Measurements from ENCODE around the gene PGD. TPM values are rescaled to one million over a fixed set of nuclear protein-coding genes. Genes with fewer than 3 reads are reported as not detected.
A peak's percentile ranks its signal among the peaks of the same experiment; 100 is the strongest.
"Not testable (repeated sequence)": the region's sequence is repeated elsewhere in the genome, so short reads cannot be mapped to it uniquely, and the experiment has no call there.

PGD gene
- total and polyA plus RNA-seq, 2 donors (not counting 1 experiment from before 2014, with no cell fraction given), result 13.7 to 56.7 TPM

GRCh38 chr1:10426535-10426848 lies 27.6 kb downstream of the PGD start:
- H3K4me1 ChIP-seq (ENCODE audit: control insufficient read depth in 2 of 2, insufficient read depth in 2 of 2, low read length in 2 of 2), result peaks cover 11 to 21% of the 10 kb centered on the region in 2 donors
- H3K36me3 ChIP-seq (replicated peaks in 1 of 2; ENCODE audit: control extremely low read depth in 1 of 2, control insufficient read depth in 1 of 2, extremely low read depth in 1 of 2, insufficient read depth in 2 of 2, low read length in 1 of 2); H2AFZ ChIP-seq (ENCODE audit: insufficient read depth, low read depth, low read length, poor library complexity, severe bottlenecking); intact Hi-C loops (cut with micrococcal nuclease); H3K9ac ChIP-seq (ENCODE audit: low read length); H3K27me3 ChIP-seq (replicated peaks in 1 of 4; ENCODE audit: control extremely low read depth in 1 of 4, control insufficient read depth in 3 of 4, insufficient read depth in 4 of 4, low read length in 3 of 4); H3K27ac Mint-ChIP-seq; H3K4me3 Mint-ChIP-seq; ATAC-seq (ENCODE audit: low read depth); DNase-seq; H3K4me3 ChIP-seq (ENCODE audit: control extremely low read depth in 1 of 5, extremely low read depth in 1 of 5, insufficient read depth in 1 of 5, low read depth in 2 of 5, low read length in 4 of 5); H3K27ac ChIP-seq (ENCODE audit: low read length in 2 of 2); POLR2A ChIA-PET; H3K27me3 Mint-ChIP-seq; H3K9me3 ChIP-seq (ENCODE audit: control extremely low read depth in 1 of 3, control insufficient read depth in 2 of 3, insufficient read depth in 1 of 3, low read length in 2 of 3); H3K9me3 Mint-ChIP-seq (ENCODE audit: insufficient read depth); H3K79me2 ChIP-seq (ENCODE audit: control insufficient read depth, insufficient read depth, low read length); H4K20me1 ChIP-seq (ENCODE audit: control insufficient read depth, insufficient read depth, low read length, poor library complexity, severe bottlenecking); H3K4me2 ChIP-seq (replicated peaks; ENCODE audit: low read depth, low read length, poor library complexity, severe bottlenecking): not testable (repeated sequence)
- peaks cover 20% of the 10 kb centered on the region for H3K4me1 Mint-ChIP-seq
- 99% methylated on average over 14 of the region's 21 CpGs for WGBS (ENCODE audit: insufficient coverage)
- CTCF ChIA-PET, result interaction anchor here (0.8 kb wide), 1 partner anchor 212 kb away, joined by 3 read pairs; no protein-coding TSS in a partner anchor

GRCh38 chr1:10428984-10429383 lies 30.1 kb downstream of the PGD start:
- ChIA-PET CTCF (interaction anchor here (1.0 to 3.3 kb wide), 16 partner anchors 8 to 814 kb away, joined by 3 to 51 read pairs (median 6); partner anchors contain the start of genes KIF1B and PGD), POLR2A (interaction anchor here (2.2 kb wide), 1 partner anchor 219 kb away, joined by 7 read pairs; the partner anchor contains the start of gene KIF1B)
- Mint-ChIP-seq H3K9me3 (ENCODE audit: insufficient read depth) (no peaks in the 10 kb centered on the region), H3K27me3 (no peaks in the 10 kb centered on the region), H3K27ac (no peak overlapping the region), H3K4me1 (peaks cover 30% of the 10 kb centered on the region), H3K4me3 (peak overlapping the region; percentile 96)
- DNase-seq (peak; percentile 18), ATAC-seq (ENCODE audit: low read depth) (no peak)
- H3K27me3 ChIP-seq (replicated peaks in 1 of 4; ENCODE audit: control extremely low read depth in 1 of 4, control insufficient read depth in 3 of 4, insufficient read depth in 4 of 4, low read length in 3 of 4), result no peaks in the 10 kb centered on the region
- intact Hi-C loops (cut with micrococcal nuclease), result no loop called here
- peaks cover 0 to 3% (median 0%) of the 10 kb centered on the region in 3 donors for H3K9me3 ChIP-seq (ENCODE audit: control extremely low read depth in 1 of 3, control insufficient read depth in 2 of 3, insufficient read depth in 1 of 3, low read length in 2 of 3)
- H2AFZ ChIP-seq (ENCODE audit: insufficient read depth, low read depth, low read length, poor library complexity, severe bottlenecking), result no peak overlapping the region
- no peak overlapping the region for H3K9ac ChIP-seq (ENCODE audit: low read length)
- WGBS (ENCODE audit: insufficient coverage), result 90% methylated on average over 5 of the region's 5 CpGs
- no peak overlapping the region for H3K4me3 ChIP-seq (ENCODE audit: control extremely low read depth in 1 of 5, extremely low read depth in 1 of 5, insufficient read depth in 1 of 5, low read depth in 2 of 5, low read length in 4 of 5)
- no peaks in the 10 kb centered on the region for H3K36me3 ChIP-seq (replicated peaks in 1 of 2; ENCODE audit: control extremely low read depth in 1 of 2, control insufficient read depth in 1 of 2, extremely low read depth in 1 of 2, insufficient read depth in 2 of 2, low read length in 1 of 2)
- H3K4me2 ChIP-seq (replicated peaks; ENCODE audit: low read depth, low read length, poor library complexity, severe bottlenecking), result no peak overlapping the region
- H3K27ac ChIP-seq (ENCODE audit: low read length in 2 of 2), result no peak overlapping the region
- no peaks in the 10 kb centered on the region for H4K20me1 ChIP-seq (ENCODE audit: control insufficient read depth, insufficient read depth, low read length, poor library complexity, severe bottlenecking)
- peaks cover 10% of the 10 kb centered on the region for H3K79me2 ChIP-seq (ENCODE audit: control insufficient read depth, insufficient read depth, low read length)
- peaks cover 11 to 30% of the 10 kb centered on the region in 2 donors for H3K4me1 ChIP-seq (ENCODE audit: control insufficient read depth in 2 of 2, insufficient read depth in 2 of 2, low read length in 2 of 2)
- TF ChIP-seq EZH2 (IDR thresholded peaks at IDR 0.05; ENCODE audit: borderline replicate concordance, insufficient read depth, low read depth, low read length, poor library complexity, severe bottlenecking) (no peak), CTCF (IDR thresholded peaks at IDR 0.05) (no peak)

Measured in B cell (primary cell).